ENCODE measurements around the gene AP5Z1. TPM values are rescaled to one million over a fixed set of nuclear protein-coding genes. Genes with fewer than 3 reads are reported as not detected.
A peak's percentile ranks its signal among the peaks of the same experiment; 100 is the strongest.

Gene AP5Z1
- total RNA-seq, 6 experiments from 2014 or later: 39.8 to 50.4 (median 42.1) TPM

DNA sequence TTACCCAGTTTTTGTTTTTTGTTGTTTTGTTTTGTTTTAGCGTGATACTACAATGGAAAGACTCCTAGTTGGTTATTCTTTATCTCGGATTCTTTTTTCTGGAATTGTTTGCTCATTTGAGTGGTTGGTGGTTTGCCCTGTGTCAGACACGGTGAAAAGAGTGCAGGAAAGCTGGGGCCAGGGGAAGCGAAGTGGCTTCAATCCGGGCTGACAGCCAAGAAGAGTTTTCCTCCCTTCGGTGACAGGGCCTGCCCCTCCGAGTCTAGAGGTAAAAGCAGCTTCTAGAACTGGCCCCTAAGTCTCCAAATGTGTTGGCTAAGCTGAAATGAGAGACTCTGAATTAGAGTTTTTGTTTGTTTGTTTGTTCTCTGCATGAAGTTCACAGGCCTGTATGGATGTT lies 5.7 kb upstream of the AP5Z1 start:
- TF ChIP-seq, protein P1, sequence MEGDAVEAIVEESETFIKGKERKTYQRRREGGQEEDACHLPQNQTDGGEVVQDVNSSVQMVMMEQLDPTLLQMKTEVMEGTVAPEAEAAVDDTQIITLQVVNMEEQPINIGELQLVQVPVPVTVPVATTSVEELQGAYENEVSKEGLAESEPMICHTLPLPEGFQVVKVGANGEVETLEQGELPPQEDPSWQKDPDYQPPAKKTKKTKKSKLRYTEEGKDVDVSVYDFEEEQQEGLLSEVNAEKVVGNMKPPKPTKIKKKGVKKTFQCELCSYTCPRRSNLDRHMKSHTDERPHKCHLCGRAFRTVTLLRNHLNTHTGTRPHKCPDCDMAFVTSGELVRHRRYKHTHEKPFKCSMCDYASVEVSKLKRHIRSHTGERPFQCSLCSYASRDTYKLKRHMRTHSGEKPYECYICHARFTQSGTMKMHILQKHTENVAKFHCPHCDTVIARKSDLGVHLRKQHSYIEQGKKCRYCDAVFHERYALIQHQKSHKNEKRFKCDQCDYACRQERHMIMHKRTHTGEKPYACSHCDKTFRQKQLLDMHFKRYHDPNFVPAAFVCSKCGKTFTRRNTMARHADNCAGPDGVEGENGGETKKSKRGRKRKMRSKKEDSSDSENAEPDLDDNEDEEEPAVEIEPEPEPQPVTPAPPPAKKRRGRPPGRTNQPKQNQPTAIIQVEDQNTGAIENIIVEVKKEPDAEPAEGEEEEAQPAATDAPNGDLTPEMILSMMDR (IDR thresholded peaks at IDR 0.05): no peak
- peaks cover 4% of the 10 kb centered on the region; the same call in 1 of the 2 replicates for H3K36me3 Mint-ChIP-seq (ENCODE audit: low read depth)
- peaks cover 5% of the 10 kb centered on the region; the same call in 1 of the 2 replicates for H3K27me3 Mint-ChIP-seq (ENCODE audit: insufficient read depth)
- DNase-seq: no peak
- no peak overlapping the region for H3K27ac Mint-ChIP-seq
- peaks cover 8% of the 10 kb centered on the region for H3K4me1 Mint-ChIP-seq (ENCODE audit: low read depth)
- no peak overlapping the region for H3K4me3 Mint-ChIP-seq
- no peaks in the 10 kb centered on the region for H3K9me3 Mint-ChIP-seq

DNA sequence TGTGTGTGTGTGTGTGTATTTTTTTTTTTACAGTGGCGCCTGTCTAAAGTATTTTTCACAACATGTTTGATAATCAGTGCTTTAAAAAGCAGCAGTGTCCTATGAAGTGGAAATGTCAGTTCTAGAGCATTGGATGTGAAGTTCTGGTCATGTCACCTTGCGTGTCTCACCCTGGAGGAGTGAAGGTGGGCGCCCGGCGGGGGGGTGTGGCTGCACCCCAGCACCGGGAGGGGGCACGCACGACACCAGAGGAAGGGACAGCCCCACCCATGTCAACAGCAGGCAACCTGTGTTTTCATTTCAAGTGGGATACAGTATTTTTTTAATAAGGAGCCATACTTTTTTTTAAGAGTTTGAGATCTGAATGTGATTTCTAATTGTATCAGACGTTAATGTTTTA lies 4.5 kb upstream of the AP5Z1 start:
- H3K27ac Mint-ChIP-seq: peak overlapping the region; percentile 1; the same call in 1 of the 2 replicates
- TF ChIP-seq, protein P1 (IDR thresholded peaks at IDR 0.05): no peak
- no peak overlapping the region for H3K4me3 Mint-ChIP-seq
- peaks cover 9% of the 10 kb centered on the region; the same call in 1 of the 2 replicates for H3K36me3 Mint-ChIP-seq (ENCODE audit: low read depth)
- no peaks in the 10 kb centered on the region for H3K9me3 Mint-ChIP-seq
- H3K4me1 Mint-ChIP-seq (ENCODE audit: low read depth): peaks cover 11% of the 10 kb centered on the region
- no peak for DNase-seq
- H3K27me3 Mint-ChIP-seq (ENCODE audit: insufficient read depth): peaks cover 11% of the 10 kb centered on the region; the same call in 1 of the 2 replicates

DNA sequence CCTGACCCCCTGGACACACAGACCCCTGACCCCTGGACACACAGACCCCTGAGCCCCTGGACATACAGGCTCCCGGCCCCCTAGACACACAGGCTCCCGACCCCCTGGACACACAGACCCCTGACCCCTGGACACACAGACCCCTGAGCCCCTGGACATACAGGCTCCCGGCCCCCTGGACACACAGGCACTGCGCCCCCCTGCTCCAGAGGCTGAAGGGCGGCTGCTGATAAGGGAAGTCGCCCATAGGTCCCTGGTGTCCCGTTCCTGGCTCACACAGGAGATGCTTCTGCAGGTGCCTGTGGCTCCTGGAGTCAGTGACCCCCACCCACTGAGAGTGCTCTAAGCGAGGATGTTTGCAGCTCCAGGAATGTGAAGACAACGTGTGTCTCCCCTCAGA lies 3.7 kb upstream of the AP5Z1 start:
- H3K36me3 Mint-ChIP-seq (ENCODE audit: low read depth): peaks cover 10% of the 10 kb centered on the region; the same call in 1 of the 2 replicates
- H3K9me3 Mint-ChIP-seq: no peaks in the 10 kb centered on the region
- H3K4me3 Mint-ChIP-seq: no peak overlapping the region
- peaks cover 13% of the 10 kb centered on the region for H3K4me1 Mint-ChIP-seq (ENCODE audit: low read depth)
- H3K27me3 Mint-ChIP-seq (ENCODE audit: insufficient read depth): peaks cover 11% of the 10 kb centered on the region; the same call in 1 of the 2 replicates
- DNase-seq: no peak
- no peak overlapping the region for H3K27ac Mint-ChIP-seq
- TF ChIP-seq, protein P1 (IDR thresholded peaks at IDR 0.05): no peak

DNA sequence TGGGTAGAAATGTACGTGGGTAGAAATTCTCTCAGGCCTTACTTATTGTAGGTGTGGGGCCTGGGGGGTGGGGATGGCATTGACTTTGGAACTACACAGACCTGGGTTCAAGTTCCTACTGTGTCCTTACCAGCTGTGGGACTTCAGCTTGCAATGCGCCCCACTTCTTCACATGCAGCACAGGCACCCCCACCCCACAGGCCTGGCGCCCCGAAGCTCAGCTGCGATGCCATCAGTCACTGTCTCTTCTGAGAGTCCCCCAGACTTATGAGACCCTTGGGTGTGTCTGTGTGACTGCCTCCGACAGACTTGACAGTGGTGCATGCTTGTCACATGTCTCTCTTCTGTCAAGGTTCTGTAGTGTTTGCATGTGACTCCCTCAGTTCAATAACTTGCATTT lies 3.1 kb upstream of the AP5Z1 start:
- Mint-ChIP-seq H3K27me3 (ENCODE audit: insufficient read depth) (peaks cover 11% of the 10 kb centered on the region; the same call in 1 of the 2 replicates), H3K27ac (no peak overlapping the region), H3K36me3 (ENCODE audit: low read depth) (peaks cover 14% of the 10 kb centered on the region; the same call in 1 of the 2 replicates), H3K9me3 (no peaks in the 10 kb centered on the region), H3K4me3 (no peak overlapping the region), H3K4me1 (ENCODE audit: low read depth) (peaks cover 18% of the 10 kb centered on the region)
- TF ChIP-seq, protein P1 (IDR thresholded peaks at IDR 0.05): no peak
- no peak for DNase-seq

DNA sequence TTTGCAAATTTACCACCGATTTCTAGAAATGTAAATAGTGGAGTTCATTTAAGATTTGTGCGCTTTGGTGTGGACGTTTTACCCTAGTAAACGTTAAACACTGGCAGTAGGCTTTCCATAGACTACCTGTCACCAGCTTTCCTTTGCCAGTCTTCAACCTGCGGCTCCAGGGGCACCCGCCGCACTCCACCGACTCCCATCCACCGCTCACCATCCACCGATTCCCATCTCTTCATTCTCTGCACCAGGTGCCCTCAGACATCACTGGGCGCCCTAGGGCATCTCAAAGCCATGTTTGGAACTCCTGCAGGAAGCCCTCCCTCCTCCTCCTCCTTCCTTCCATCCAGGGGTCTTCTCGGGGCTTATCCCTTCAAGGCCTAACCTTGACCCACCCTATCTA lies 1.4 kb upstream of the AP5Z1 start:
- Mint-ChIP-seq H3K9me3 (no peaks in the 10 kb centered on the region), H3K4me3 (peak overlapping the region; percentile 100; the same call in 1 of the 2 replicates), H3K36me3 (ENCODE audit: low read depth) (peaks cover 14% of the 10 kb centered on the region; the same call in 1 of the 2 replicates), H3K4me1 (ENCODE audit: low read depth) (peaks cover 26% of the 10 kb centered on the region), H3K27me3 (ENCODE audit: insufficient read depth) (peaks cover 13% of the 10 kb centered on the region; the same call in 1 of the 2 replicates), H3K27ac (peak overlapping the region; percentile 99)
- TF ChIP-seq, protein P1 (IDR thresholded peaks at IDR 0.05): no peak
- DNase-seq: no peak
